Superior temporal gyrus (tissue), 1 donor: ENCODE data around the gene CHAC2.
"Not testable (repeated sequence)": the region's sequence is repeated elsewhere in the genome, so short reads cannot be mapped to it uniquely, and the experiment has no call there.

Experiments
- DNase-seq: peaks from one replicate; pipeline ENCODE4 v3.0.0-alpha.2; 2016; ENCODE audit errors: extremely low spot score

CHAC2 gene

DNA sequence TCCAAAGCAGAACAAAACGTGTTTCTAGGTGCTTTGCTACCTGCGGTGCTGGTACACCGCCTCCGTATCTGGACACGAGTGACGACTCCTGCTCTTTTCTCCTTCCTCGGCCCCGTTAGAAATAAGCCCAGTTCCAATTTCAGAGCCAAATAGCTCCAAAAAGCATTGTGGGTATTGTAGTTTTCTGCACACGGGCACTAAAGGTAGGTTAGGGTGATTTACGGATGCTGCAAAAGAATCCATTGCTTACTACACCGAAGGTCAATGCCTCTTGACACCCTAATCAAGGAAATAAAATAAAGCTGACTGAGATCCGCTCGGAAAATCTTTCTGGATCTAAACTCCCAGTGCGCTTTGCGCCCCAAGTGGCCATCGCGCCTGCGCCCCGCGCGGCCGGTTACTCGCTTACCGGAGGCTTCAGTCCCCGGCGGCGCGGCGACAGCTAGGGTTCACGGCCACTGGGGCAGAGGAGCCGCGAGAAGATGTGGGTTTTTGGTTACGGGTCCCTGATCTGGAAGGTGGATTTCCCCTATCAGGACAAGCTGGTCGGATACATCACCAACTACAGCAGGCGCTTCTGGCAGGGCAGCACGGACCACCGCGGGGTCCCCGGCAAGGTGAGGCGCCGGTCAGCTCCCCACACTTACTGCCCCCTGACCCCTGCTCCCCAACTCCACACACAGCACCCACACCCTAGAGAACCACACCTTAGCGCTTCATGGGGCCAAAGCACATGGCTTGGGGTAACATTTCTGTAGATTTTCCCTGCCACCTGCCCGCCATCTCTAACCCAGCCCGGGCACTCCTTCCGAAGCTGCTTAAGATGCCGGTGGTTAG is at the start of gene CHAC2:
Gene CHAC2, plus strand, starts transcription at position 400 of the 837 bp plus-strand sequence. Its CDS starts 83 bp downstream, at position 483.
- peak; percentile 90 for DNase-seq

DNA sequence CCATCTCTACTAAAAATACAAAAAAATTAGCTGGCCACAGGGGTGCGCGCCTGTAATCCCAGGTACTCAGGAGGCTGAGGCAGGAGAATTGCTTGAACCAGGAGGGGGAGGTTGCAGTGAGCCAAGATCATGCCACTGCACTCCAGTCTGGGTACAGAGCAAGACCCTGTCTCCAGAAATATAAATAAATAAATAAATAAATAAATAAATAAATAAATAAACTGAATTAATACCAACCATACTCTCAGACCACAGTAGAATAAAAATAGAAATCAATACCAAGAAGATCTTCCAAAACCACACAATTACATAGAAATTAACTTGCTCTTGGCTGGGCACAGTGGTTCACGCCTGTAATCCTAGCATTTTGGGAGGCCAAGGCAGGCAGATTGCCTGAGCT is 46.7 kb upstream of the CHAC2 start:
- DNase-seq = not testable (repeated sequence)

- no peak for DNase-seq
Observed at GRCh38 chr2:53724536-53724935, 43.1 kb upstream of the CHAC2 start.

DNA sequence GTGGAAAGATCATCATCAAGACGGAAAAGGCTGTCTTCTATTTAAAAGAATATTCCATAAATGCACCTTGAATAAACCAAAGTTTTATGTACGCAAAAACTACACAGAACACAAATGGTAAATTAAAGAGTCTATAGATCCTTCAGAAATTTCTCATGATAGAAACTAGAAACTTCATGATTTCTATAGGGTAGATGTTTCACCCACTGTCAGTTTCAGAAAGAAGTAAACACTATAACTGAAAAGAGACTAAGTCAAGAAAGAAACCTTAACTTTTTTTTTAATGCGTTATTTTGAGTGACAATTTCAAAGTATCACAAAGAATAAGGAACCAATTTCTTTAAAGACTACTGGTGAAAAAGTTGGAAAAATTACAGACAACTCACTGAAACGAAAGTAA is 41.9 kb upstream of the CHAC2 start:
- no peak for DNase-seq

DNA sequence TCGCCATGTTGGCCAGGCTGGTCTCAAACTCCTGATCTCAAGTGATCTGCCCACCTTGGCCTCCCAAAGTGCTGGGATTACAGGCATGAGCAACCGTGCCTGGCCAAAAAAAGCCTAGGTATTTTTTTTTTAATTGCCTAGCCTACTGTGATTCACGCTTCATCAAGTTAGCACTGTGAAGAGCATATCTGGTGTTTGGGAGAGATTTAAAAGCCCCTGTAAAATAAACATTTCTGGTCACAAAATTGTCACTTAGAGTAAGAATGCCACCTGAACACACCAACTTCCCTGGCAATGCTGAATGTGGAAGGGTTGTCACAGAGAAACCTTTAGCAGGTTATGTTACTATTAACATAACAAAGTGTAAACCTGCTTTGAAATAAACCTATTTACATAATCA is 39.7 kb upstream of the CHAC2 start:
- no peak for DNase-seq

DNA sequence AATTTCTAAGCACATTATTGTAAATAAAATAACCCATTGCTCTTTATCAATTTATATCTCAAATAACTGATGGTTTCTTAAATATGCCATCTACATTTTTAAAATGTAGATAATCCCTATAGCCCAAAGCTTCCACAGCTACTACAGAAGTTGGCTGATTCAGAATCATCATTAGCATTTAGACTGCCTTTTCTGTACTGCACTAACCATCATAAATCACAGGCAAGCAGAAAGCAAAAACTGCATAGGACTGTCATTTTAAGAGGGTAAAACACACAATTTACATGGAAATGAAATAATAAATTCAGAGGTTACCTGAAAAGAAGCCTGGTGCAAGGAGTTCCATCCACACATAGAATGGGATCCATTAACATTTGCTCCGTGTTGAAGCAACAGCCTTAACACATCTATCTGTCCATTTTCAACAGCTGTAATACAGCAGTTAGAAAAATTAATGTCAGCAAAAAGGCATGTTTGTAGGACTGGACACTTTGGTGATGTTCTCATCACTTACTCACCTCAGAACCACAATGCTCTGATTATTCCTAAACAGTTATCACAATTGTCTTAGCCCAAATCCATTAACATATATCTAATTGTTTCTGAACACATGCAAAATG is 38.4 kb upstream of the CHAC2 start:
- peak; percentile 10 for DNase-seq

DNA sequence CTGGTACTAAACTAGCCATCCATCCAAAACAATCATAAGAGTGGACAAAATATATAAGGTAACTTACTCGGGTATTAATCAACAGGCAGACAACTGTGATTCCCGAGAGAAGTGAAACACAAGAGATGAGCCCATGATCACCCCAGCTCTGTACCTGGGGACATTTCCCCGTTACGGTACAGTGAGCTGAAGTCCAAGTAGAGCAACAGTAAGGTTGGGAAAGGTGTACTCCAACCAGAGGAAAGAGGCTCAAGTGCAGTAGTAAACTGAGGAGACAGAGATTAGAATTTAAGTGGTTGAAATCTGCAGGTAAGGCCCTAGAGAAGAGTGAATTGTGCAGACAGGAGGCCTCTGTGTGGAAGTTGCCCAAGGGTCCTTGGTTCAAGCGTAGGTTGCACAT is 30.5 kb upstream of the CHAC2 start:
- DNase-seq = no peak

DNA sequence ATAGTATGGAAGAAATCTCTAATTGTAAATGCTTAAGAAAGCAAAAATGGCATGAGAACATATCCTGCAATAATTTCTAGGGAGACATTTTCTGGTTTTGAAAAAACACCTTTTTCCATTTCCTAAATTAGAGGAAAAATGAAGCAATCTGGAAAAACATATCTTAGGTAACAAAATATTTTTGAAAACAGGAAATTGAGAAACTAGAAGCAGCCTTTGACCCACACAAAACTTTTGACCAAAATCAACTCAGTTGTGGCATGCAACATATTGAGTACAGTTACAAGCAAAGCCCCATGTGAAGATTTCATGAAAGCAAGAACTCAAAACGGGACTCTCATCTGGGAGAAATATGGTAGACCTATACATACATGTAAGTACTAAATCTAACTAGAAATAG is 28.6 kb upstream of the CHAC2 start:
- peak; percentile 8 for DNase-seq

- peak; percentile 74 for DNase-seq
Observed at GRCh38 chr2:53740170-53740569, 27.4 kb upstream of the CHAC2 start.

- DNase-seq = no peak
Observed at GRCh38 chr2:53744395-53745065, 23.1 kb upstream of the CHAC2 start.

DNA sequence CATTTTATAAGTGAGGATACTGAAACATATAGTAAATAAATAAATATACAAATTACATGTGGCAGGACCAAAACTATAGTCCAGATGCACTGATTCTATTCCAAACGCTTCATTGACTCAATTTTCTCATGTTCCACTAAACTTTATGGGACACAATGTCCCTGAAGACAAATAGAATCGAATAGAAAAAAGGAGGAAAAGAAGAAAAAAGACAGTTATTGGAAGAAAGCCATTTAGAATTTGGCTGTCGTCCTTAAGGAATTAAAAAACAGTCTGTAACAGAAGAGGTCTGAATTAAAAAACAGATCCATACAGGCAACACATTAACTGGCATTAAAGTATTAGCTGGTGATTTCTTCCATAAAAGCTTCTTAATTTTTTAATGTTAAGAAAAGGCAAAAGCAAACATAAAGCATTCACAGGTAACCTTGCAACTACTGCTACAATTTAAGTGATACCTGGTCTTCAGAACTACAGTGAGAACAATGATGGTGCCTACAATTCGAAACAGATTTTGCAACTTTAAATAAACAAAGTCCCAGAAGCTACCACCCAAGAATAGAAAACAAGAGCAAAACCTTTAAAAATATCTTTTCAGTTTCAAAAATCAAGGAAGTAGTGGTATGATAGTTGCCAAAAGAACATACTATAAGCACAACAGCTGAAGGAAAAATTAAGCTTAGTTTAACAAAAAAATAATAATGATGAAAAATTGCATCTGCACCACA is 17.4 kb upstream of the CHAC2 start:
- DNase-seq = no peak

- DNase-seq = no peak
Observed at GRCh38 chr2:53751728-53752127, 15.9 kb upstream of the CHAC2 start.

- DNase-seq = no peak
Observed at GRCh38 chr2:53752385-53752784, 15.2 kb upstream of the CHAC2 start.

- DNase-seq = no peak
Observed at GRCh38 chr2:53753041-53753440, 14.6 kb upstream of the CHAC2 start.

DNA sequence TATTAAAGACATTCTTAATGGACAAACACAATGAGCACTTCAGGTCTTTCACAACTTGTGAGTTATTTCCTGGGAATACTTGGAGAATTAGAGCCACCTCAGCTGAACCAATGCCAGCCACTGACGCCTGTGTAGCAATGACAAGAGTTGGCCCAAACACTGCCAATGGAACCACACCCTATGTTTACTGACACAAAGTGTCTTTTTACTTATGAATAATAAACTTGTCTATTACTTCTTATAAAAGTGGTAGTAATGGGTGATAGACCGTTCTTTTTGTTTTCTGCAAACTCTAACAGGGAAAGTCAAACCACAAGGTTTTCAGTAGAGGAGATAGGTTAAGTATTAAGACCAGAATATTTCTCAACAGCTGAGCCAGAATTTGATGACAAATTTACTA is 12.5 kb upstream of the CHAC2 start:
- DNase-seq = no peak

GRCh38 chr2:53756644-53757043 is 11.0 kb upstream of the CHAC2 start:
- no peak for DNase-seq

DNA sequence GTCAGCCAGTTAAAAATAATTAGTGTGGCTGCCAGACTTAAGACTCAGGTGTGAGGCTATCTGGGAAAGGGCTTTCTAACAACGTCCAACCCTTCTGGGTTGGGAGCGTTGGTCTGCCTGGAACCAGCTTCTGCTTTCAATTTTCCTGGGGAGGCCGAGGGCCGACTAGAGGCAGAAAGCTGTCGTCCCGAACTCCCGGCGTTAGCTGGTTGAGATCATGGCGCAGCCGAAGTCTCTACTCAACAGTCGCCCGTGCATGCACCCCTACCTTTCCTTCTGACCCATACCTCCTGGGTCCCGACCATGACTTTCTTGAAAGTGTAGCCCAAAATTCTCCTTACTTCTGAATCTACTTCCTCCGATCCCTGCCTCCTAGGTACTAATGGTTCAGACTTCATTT is 10.4 kb upstream of the CHAC2 start:
- DNase-seq = not testable (repeated sequence)

GRCh38 chr2:53765767-53766166 is 1.8 kb upstream of the CHAC2 start:
- no peak for DNase-seq

- peak; percentile 52 for DNase-seq
Observed at GRCh38 chr2:53768242-53768542, 588 bp downstream of the CHAC2 start.

GRCh38 chr2:53769318-53769945 is 1.8 kb downstream of the CHAC2 start:
- DNase-seq = no peak

DNA sequence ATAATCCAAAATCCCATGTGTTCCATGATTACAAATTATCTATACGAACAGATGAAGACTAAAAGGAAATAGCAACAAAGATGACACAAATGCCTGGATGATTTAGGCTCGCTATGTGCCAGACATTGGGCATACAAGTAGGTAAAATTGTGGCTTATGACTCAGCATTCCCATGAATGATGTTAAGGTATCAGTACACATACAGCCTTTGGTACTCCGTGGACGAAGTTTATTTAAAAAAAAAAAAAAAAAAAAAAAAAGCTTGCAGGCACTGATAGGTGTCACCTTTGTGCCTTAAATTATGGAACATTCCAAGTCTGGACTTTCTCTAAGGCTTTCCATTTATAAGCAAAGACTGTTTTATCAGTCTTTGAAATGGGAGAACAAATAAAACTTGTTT is 2.7 kb downstream of the CHAC2 start:
- DNase-seq = no peak

- DNase-seq = no peak
Observed at GRCh38 chr2:53777134-53777533, 9.5 kb downstream of the CHAC2 start.
